Measurements from ENCODE around the gene ZWILCH. TPM values are rescaled to one million over a fixed set of nuclear protein-coding genes. Genes with fewer than 3 reads are reported as not detected.

ZWILCH gene
- total RNA-seq, 1 experiment from 2014 or later = 39.9 TPM

DNA sequence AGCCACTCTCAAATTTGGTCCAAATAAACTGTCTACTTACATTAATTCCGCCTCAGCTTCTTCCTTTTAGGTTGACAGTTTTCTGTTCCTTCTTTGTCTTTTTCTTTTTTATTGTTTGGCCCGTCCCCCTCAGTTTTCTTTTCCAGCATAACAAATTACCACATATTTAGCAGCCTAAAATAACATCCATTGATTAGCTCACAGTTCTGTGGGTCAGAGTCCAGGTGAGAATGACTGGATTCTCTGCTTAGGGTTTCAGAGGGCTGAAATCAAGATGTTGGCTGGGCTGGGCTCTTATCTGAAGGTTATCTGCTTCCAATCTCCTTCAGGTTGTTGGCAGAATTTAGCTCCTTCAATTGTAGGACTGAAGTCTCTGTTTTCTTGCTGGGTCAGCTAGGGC, 85.3 kb downstream of the ZWILCH start:
- no TSS peak for BruUV-seq (replicated peaks)
- H3K27ac ChIP-seq (ENCODE audit: low read length) = no peak overlapping the region
- H3K27me3 ChIP-seq (ENCODE audit: control insufficient read depth, insufficient read depth, low read length) = no peaks in the 10 kb centered on the region
- no peaks in the 10 kb centered on the region for H3K9me3 ChIP-seq (ENCODE audit: control insufficient read depth, insufficient read depth, low read depth, low read length)
- DNase-seq (ENCODE audit: low read depth, low spot score) = no peak
- no peak for TF ChIP-seq TCF7L2 (IDR thresholded peaks at IDR 0.05; ENCODE audit: low read depth, low read length)
- TF ChIP-seq REST (IDR thresholded peaks at IDR 0.05; ENCODE audit: insufficient read depth in 1 of 2, low read depth in 2 of 2, low read length in 1 of 2) = no peak
- TF ChIP-seq, protein P1, sequence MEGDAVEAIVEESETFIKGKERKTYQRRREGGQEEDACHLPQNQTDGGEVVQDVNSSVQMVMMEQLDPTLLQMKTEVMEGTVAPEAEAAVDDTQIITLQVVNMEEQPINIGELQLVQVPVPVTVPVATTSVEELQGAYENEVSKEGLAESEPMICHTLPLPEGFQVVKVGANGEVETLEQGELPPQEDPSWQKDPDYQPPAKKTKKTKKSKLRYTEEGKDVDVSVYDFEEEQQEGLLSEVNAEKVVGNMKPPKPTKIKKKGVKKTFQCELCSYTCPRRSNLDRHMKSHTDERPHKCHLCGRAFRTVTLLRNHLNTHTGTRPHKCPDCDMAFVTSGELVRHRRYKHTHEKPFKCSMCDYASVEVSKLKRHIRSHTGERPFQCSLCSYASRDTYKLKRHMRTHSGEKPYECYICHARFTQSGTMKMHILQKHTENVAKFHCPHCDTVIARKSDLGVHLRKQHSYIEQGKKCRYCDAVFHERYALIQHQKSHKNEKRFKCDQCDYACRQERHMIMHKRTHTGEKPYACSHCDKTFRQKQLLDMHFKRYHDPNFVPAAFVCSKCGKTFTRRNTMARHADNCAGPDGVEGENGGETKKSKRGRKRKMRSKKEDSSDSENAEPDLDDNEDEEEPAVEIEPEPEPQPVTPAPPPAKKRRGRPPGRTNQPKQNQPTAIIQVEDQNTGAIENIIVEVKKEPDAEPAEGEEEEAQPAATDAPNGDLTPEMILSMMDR (IDR thresholded peaks at IDR 0.05) = no peak
- no peak for TF ChIP-seq POLR2AphosphoS5 (IDR thresholded peaks at IDR 0.05; ENCODE audit: low read depth, low read length)
- no peak for TF ChIP-seq SIN3A (IDR thresholded peaks at IDR 0.05; ENCODE audit: borderline replicate concordance, insufficient read depth, low read depth, low read length)
- H3K4me3 ChIP-seq (ENCODE audit: low read depth in 2 of 2, low read length in 2 of 2) = no peak overlapping the region
- ChIA-PET CTCF (no interaction called here), POLR2A (no interaction called here)
- peaks cover 4% of the 10 kb centered on the region for H3K4me1 ChIP-seq (ENCODE audit: control insufficient read depth, insufficient read depth, low read length)
- no peak for ATAC-seq
- H3K36me3 ChIP-seq (ENCODE audit: control insufficient read depth, insufficient read depth, low read length) = no peaks in the 10 kb centered on the region
- intact Hi-C loops (cut with micrococcal nuclease; ENCODE audit: unreplicated experiment) (no loop called here), in situ Hi-C loops (cut with HindIII; ENCODE audit: low pct_unique_long_range_greater_than_20kb, low sequenced_read_pairs) (no loop called here)

GRCh38 chr15:66591322-66591862, 86.3 kb downstream of the ZWILCH start:
- H3K4me1 ChIP-seq (ENCODE audit: control insufficient read depth, insufficient read depth, low read length) = peaks cover 13% of the 10 kb centered on the region
- no peak for DNase-seq (ENCODE audit: low read depth, low spot score)
- CTCF ChIA-PET = no interaction called here
- no peaks in the 10 kb centered on the region for H3K27me3 ChIP-seq (ENCODE audit: control insufficient read depth, insufficient read depth, low read length)
- no peaks in the 10 kb centered on the region for H3K9me3 ChIP-seq (ENCODE audit: control insufficient read depth, insufficient read depth, low read depth, low read length)
- ATAC-seq = no peak
- no peak overlapping the region for H3K4me3 ChIP-seq (ENCODE audit: low read depth in 2 of 2, low read length in 2 of 2)
- intact Hi-C loops (cut with micrococcal nuclease; ENCODE audit: unreplicated experiment) = no loop called here
- POLR2A ChIA-PET = no interaction called here
- BruUV-seq (replicated peaks) = no TSS peak
- no peak overlapping the region for H3K27ac ChIP-seq (ENCODE audit: low read length)
- no peak for TF ChIP-seq REST (IDR thresholded peaks at IDR 0.05; ENCODE audit: insufficient read depth in 1 of 2, low read depth in 2 of 2, low read length in 1 of 2)
- no peak for TF ChIP-seq POLR2AphosphoS5 (IDR thresholded peaks at IDR 0.05; ENCODE audit: low read depth, low read length)
- TF ChIP-seq, protein P1 (IDR thresholded peaks at IDR 0.05) = no peak
- no peak for TF ChIP-seq SIN3A (IDR thresholded peaks at IDR 0.05; ENCODE audit: borderline replicate concordance, insufficient read depth, low read depth, low read length)
- no peak for TF ChIP-seq TCF7L2 (IDR thresholded peaks at IDR 0.05; ENCODE audit: low read depth, low read length)
- no peaks in the 10 kb centered on the region for H3K36me3 ChIP-seq (ENCODE audit: control insufficient read depth, insufficient read depth, low read length)
- in situ Hi-C loops (cut with HindIII; ENCODE audit: low pct_unique_long_range_greater_than_20kb, low sequenced_read_pairs) = no loop called here
